Glutamatergic neuron (in vitro differentiated cells): ENCODE results near the gene ARPP21. TPM values are rescaled to one million over a fixed set of nuclear protein-coding genes. Genes with fewer than 3 reads are reported as not detected.

ENCODE experiments used
- DNase-seq: peaks from one replicate; pipeline ENCODE4 v3.0.0; 2022
- H3K27ac Mint-ChIP-seq: one replicate; pipeline ENCODE4 v1.8.0; 2020; ENCODE audit warnings: mild to moderate bottlenecking, mixed read lengths, inconsistent platforms; ENCODE audit not compliant: unreplicated experiment
- H3K27me3 Mint-ChIP-seq: one replicate; pipeline ENCODE4 v1.8.0; 2020; ENCODE audit warnings: mild to moderate bottlenecking, moderate library complexity, mixed read lengths, inconsistent platforms; ENCODE audit not compliant: unreplicated experiment
- H3K36me3 Mint-ChIP-seq: one replicate; pipeline ENCODE4 v1.8.0; 2020; ENCODE audit warnings: mild to moderate bottlenecking, mixed read lengths, inconsistent platforms; ENCODE audit not compliant: unreplicated experiment
- H3K4me1 Mint-ChIP-seq: one replicate; pipeline ENCODE4 v1.8.0; 2020; ENCODE audit warnings: mild to moderate bottlenecking, low read depth, mixed read lengths, inconsistent platforms; ENCODE audit not compliant: unreplicated experiment
- H3K4me3 Mint-ChIP-seq: one replicate; pipeline ENCODE4 v1.8.0; 2020; ENCODE audit warnings: mild to moderate bottlenecking, mixed read lengths, inconsistent platforms; ENCODE audit not compliant: unreplicated experiment
- H3K9me3 Mint-ChIP-seq: one replicate; pipeline ENCODE4 v1.8.0; 2020; ENCODE audit warnings: mild to moderate bottlenecking, moderate library complexity, mixed read lengths, inconsistent platforms; ENCODE audit not compliant: unreplicated experiment
- total RNA-seq: library from RNA; stranded (reverse); fragmentation: NEBNext Ultra II Directional; extraction: Animal tissue kit (Norgen Biotek cat#: 25700); gene quantifications from one replicate; pipeline ENCODE4 v1.2.1, GENCODE V29; 2021; ENCODE audit not compliant: unreplicated experiment
- TF ChIP-seq, protein P1 (sequence below): fragments of 200-600 bp; sonication (generic); IDR thresholded peaks from one replicate; pipeline ENCODE4 v1.5.0; 2021; ENCODE audit not compliant: partially characterized antibody, unreplicated experiment

The ARPP21 gene
- total RNA-seq, 1 donor from 2014 or later, result 10.3 TPM

DNA sequence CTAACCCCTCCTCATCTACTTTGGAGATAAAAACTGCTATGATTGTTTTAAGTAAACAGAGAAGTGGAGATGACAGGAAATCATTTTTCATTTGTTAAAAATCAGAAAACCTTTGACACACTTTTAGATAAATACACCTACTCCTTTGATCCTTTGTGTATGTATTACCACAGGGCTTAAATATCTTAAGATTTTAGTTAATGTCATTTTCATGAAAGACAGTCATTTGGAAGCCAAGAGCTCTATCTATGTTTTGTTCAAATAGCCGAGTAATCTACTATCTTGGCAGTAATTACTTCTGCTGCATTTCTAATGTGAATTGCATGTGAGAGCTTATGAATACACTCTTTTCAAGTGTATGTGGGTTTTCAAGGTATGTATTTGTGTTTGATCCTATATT, 2.0 kb downstream of the ARPP21 start:
- Mint-ChIP-seq H3K4me1 (peaks cover 20% of the 10 kb centered on the region), H3K4me3 (peak overlapping the region; percentile 72), H3K9me3 (peaks cover 14% of the 10 kb centered on the region), H3K27me3 (peaks cover 4% of the 10 kb centered on the region), H3K27ac (peak overlapping the region; percentile 17), H3K36me3 (peaks cover 7% of the 10 kb centered on the region)
- TF ChIP-seq, protein P1, sequence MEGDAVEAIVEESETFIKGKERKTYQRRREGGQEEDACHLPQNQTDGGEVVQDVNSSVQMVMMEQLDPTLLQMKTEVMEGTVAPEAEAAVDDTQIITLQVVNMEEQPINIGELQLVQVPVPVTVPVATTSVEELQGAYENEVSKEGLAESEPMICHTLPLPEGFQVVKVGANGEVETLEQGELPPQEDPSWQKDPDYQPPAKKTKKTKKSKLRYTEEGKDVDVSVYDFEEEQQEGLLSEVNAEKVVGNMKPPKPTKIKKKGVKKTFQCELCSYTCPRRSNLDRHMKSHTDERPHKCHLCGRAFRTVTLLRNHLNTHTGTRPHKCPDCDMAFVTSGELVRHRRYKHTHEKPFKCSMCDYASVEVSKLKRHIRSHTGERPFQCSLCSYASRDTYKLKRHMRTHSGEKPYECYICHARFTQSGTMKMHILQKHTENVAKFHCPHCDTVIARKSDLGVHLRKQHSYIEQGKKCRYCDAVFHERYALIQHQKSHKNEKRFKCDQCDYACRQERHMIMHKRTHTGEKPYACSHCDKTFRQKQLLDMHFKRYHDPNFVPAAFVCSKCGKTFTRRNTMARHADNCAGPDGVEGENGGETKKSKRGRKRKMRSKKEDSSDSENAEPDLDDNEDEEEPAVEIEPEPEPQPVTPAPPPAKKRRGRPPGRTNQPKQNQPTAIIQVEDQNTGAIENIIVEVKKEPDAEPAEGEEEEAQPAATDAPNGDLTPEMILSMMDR, result no peak
- no peak for DNase-seq

DNA sequence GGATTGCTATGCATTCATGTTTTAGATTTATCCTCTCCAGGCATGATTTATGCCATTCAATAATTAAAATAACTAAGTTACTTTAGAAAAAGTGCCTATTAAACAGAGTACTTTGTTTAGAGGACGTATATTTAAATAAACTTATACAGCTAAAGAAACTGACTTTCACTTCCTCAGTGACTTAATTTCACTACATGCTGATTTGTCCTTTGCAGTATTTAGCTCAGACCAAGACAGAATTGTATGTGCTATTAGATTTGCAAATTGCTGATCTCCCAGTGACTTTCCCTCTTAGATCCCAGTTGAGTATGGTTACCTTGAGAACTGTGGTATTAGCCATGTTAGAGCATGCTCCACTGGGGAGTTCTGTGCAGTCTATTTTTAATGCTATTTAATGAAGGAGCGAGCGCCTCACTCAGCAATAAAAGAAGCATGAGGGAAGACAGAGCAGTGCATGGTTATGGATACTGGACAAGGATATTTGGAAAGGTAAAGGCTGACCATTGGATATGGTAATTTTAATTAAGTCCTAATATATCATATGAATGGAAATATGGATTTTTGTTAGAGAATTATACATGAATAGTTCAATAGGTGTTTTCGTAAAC, 2.7 kb downstream of the ARPP21 start:
- Mint-ChIP-seq H3K36me3 (peaks cover 7% of the 10 kb centered on the region), H3K9me3 (peaks cover 14% of the 10 kb centered on the region), H3K4me3 (peak overlapping the region; percentile 81), H3K27me3 (peaks cover 4% of the 10 kb centered on the region), H3K27ac (no peak overlapping the region), H3K4me1 (peaks cover 18% of the 10 kb centered on the region)
- no peak for DNase-seq
- TF ChIP-seq, protein P1, result no peak

DNA sequence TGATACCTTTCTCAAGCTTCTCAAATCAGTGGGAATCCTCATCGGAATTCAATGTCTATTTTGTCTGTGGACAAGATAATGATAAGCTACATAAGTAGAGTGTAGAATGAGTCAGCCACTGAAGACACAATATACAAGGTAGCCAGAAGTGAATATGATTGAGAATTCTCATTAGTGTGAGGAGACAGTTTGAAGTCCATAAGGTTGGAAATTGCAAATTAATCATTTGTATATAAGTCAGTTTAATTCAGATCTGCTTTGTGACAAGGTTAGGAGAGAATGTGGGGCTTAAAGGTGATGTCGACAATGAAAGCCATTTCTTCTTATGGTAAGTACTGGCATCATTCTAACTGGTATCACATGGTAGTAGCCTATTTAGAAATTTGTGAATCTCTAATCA, 4.2 kb downstream of the ARPP21 start:
- TF ChIP-seq, protein P1, result no peak
- peaks cover 18% of the 10 kb centered on the region for H3K4me1 Mint-ChIP-seq
- peaks cover 3% of the 10 kb centered on the region for H3K36me3 Mint-ChIP-seq
- peaks cover 10% of the 10 kb centered on the region for H3K9me3 Mint-ChIP-seq
- H3K27me3 Mint-ChIP-seq, result peaks cover 4% of the 10 kb centered on the region
- peak overlapping the region; percentile 81 for H3K4me3 Mint-ChIP-seq
- DNase-seq, result no peak
- no peak overlapping the region for H3K27ac Mint-ChIP-seq

DNA sequence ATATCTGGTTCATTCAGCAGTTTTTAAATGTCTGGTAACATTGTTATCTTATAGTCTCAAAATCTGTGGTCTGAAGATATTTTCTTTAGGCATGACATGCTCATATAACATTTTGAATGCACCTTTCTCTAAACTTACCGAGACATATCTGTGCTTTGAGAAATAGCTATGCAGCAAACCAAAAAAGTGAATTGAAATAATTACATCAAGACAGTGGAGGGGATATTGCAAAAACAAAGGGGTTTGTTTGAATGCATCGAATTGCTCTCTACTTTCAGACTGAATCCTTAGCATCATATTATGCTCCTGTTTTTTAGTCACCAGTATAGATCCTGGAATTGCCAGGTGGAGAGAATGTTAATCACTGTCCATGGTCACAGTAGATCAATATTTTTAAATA, 5.1 kb downstream of the ARPP21 start:
- Mint-ChIP-seq H3K4me1 (peaks cover 18% of the 10 kb centered on the region), H3K9me3 (peaks cover 5% of the 10 kb centered on the region), H3K27ac (no peak overlapping the region), H3K27me3 (no peaks in the 10 kb centered on the region), H3K4me3 (peak overlapping the region; percentile 52), H3K36me3 (no peaks in the 10 kb centered on the region)
- DNase-seq, result no peak
- TF ChIP-seq, protein P1, result no peak

DNA sequence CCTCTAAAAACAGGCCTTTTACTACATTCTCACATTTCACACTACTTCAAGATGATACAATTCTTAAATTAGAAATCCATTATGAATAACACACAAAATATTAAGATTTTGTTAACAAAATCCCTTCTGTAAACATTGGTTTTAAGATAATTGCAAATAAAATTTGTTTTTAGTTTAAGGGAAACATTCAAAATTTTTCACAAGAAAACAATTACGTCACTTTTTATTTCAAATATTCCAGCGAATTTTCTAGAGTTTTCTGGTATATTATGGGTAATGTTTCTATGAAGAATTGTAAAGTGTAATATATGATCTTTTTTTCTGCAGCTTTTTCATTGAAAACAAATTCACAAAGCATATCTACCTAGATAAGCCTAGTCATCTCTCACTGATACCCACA, 5.9 kb downstream of the ARPP21 start:
- no peak for DNase-seq
- H3K27ac Mint-ChIP-seq, result no peak overlapping the region
- peaks cover 18% of the 10 kb centered on the region for H3K4me1 Mint-ChIP-seq
- TF ChIP-seq, protein P1, result no peak
- no peaks in the 10 kb centered on the region for H3K9me3 Mint-ChIP-seq
- no peaks in the 10 kb centered on the region for H3K27me3 Mint-ChIP-seq
- H3K4me3 Mint-ChIP-seq, result no peak overlapping the region
- no peaks in the 10 kb centered on the region for H3K36me3 Mint-ChIP-seq
